H9 (cell line): ENCODE results near the gene ANO2. TPM values are rescaled to one million over a fixed set of nuclear protein-coding genes. Genes with fewer than 3 reads are reported as not detected.

Experiments
- DNase-seq: peaks from one replicate; pipeline ENCODE4 v3.0.0-alpha.2; 2017
- H2AFZ ChIP-seq: one replicate; pipeline ENCODE4 v1.6.1; 2013; ENCODE audit warnings: mild to moderate bottlenecking, low read length, control low read depth, moderate library complexity
- H2AK5ac ChIP-seq: 2 replicates; pipeline ENCODE4 v1.6.1; 2013; ENCODE audit warnings: low read length, control low read depth, mixed read lengths; ENCODE audit not compliant: insufficient read length
- H2BK120ac ChIP-seq: one replicate; pipeline ENCODE4 v1.6.1; 2013; ENCODE audit warnings: low read depth, mild to moderate bottlenecking, low read length, control low read depth, inconsistent platforms; ENCODE audit not compliant: poor library complexity, severe bottlenecking
- H2BK12ac ChIP-seq: 2 replicates; pipeline ENCODE4 v1.6.1; 2013; ENCODE audit warnings: low read length, control low read depth, mixed read lengths, low read depth; ENCODE audit not compliant: insufficient read length
- H2BK15ac ChIP-seq: 2 replicates; pipeline ENCODE4 v1.6.1; 2013; ENCODE audit warnings: low read depth, low read length, control low read depth
- H2BK20ac ChIP-seq: one replicate; pipeline ENCODE4 v1.6.1; 2013; ENCODE audit warnings: low read depth, mild to moderate bottlenecking, low read length, control low read depth, inconsistent platforms; ENCODE audit not compliant: poor library complexity, severe bottlenecking
- H2BK5ac ChIP-seq: 2 replicates; pipeline ENCODE4 v1.6.1; 2013; ENCODE audit warnings: low read length, control low read depth, mixed read lengths; ENCODE audit not compliant: insufficient read length
- H3K14ac ChIP-seq: 2 replicates; pipeline ENCODE4 v1.6.1; 2013; ENCODE audit warnings: low read length, control low read depth; ENCODE audit not compliant: insufficient read depth
- H3K18ac ChIP-seq: 2 replicates; pipeline ENCODE4 v1.6.1; 2013; ENCODE audit warnings: low read depth, mild to moderate bottlenecking, mixed read lengths, low read length, control low read depth; ENCODE audit not compliant: insufficient read length
- H3K23ac ChIP-seq: 2 replicates; pipeline ENCODE4 v1.6.1; 2013; ENCODE audit warnings: low read length, control low read depth, mixed read lengths, low read depth; ENCODE audit not compliant: insufficient read length
- H3K23me2 ChIP-seq: 2 replicates; pipeline ENCODE4 v1.6.1; 2013; ENCODE audit warnings: low read depth, mild to moderate bottlenecking, mixed read lengths, low read length, control low read depth; ENCODE audit not compliant: insufficient read length, poor library complexity, severe bottlenecking
- H3K27ac ChIP-seq: 2 replicates; pipeline ENCODE4 v1.5.1; 2013; ENCODE audit warnings: low read length, control low read depth, mixed read lengths, low read depth; ENCODE audit not compliant: insufficient read length
- H3K27me3 ChIP-seq: 2 replicates; pipeline ENCODE4 v1.6.1; 2013; ENCODE audit warnings: low read length, control low read depth, inconsistent platforms; ENCODE audit not compliant: insufficient read depth
- H3K4ac ChIP-seq: 2 replicates; pipeline ENCODE4 v1.6.1; 2013; ENCODE audit warnings: low read depth, mild to moderate bottlenecking, control low read depth, inconsistent platforms, low read length, moderate library complexity
- H3K4me1 ChIP-seq: 2 replicates; pipeline ENCODE4 v1.6.1; 2013; ENCODE audit warnings: low read length, control low read depth, inconsistent platforms; ENCODE audit not compliant: insufficient read depth
- H3K4me2 ChIP-seq: 2 replicates; pipeline ENCODE4 v1.6.1; 2013; ENCODE audit warnings: low read length, control low read depth, mixed read lengths; ENCODE audit not compliant: insufficient read length, insufficient read depth
- H3K56ac ChIP-seq: 2 replicates; pipeline ENCODE4 v1.6.1; 2013; ENCODE audit warnings: low read depth, mild to moderate bottlenecking, mixed read lengths, low read length, control low read depth; ENCODE audit not compliant: insufficient read length
- H3K79me1 ChIP-seq: 2 replicates; pipeline ENCODE4 v1.6.1; 2013; ENCODE audit warnings: low read depth, mild to moderate bottlenecking, moderate library complexity, low read length, control low read depth, inconsistent platforms; ENCODE audit not compliant: insufficient read depth, poor library complexity, severe bottlenecking
- H3K79me2 ChIP-seq: 2 replicates; pipeline ENCODE4 v1.6.1; 2013; ENCODE audit warnings: low read length, control low read depth, inconsistent platforms; ENCODE audit not compliant: insufficient read depth
- H3K9ac ChIP-seq: 2 replicates; pipeline ENCODE4 v1.6.1; 2013; ENCODE audit warnings: low read length, control low read depth, mixed read lengths; ENCODE audit not compliant: insufficient read length; ENCODE audit errors: extremely low read depth
- H3K9me3 ChIP-seq: one replicate; pipeline ENCODE4 v1.6.1; 2013; ENCODE audit warnings: low read depth, low read length, inconsistent platforms; ENCODE audit not compliant: control insufficient read depth
- H3T11ph ChIP-seq: one replicate; pipeline ENCODE4 v1.6.1; 2013; ENCODE audit warnings: mild to moderate bottlenecking, low read length, control low read depth, inconsistent platforms
- H4K20me1 ChIP-seq: one replicate; pipeline ENCODE4 v1.6.1; 2013; ENCODE audit not compliant: control insufficient read depth, insufficient read length, insufficient read depth
- H4K5ac ChIP-seq: 2 replicates; pipeline ENCODE4 v1.6.1; 2013; ENCODE audit warnings: low read depth, mild to moderate bottlenecking, mixed read lengths, low read length, control low read depth; ENCODE audit not compliant: insufficient read length
- H4K8ac ChIP-seq: replicated peaks from 2 replicates; pipeline ENCODE4 v1.6.1; 2013; ENCODE audit warnings: low read length, control low read depth, mixed read lengths, low read depth; ENCODE audit not compliant: insufficient read length
- H4K91ac ChIP-seq: 2 replicates; pipeline ENCODE4 v1.6.1; 2013; ENCODE audit warnings: low read depth, mild to moderate bottlenecking, moderate library complexity, mixed read lengths, low read length, control low read depth; ENCODE audit not compliant: insufficient read length
- H3K27ac Mint-ChIP-seq, 3 experiments: 2 replicates in 2 of 3; 3 replicates in 1 of 3; pipeline ENCODE4 v1.8.0; 2020 to 2021; ENCODE audit warnings: mixed read lengths in 3 of 3, mild to moderate bottlenecking in 1 of 3, moderate library complexity in 1 of 3
- H3K27me3 Mint-ChIP-seq: 2 replicates; pipeline ENCODE4 v1.8.0; 2021; ENCODE audit warnings: low read depth, mild to moderate bottlenecking, moderate library complexity, mixed read lengths
- H3K36me3 Mint-ChIP-seq, 3 experiments: 2 replicates in 2 of 3; 3 replicates in 1 of 3; pipeline ENCODE4 v1.8.0; 2020 to 2021; ENCODE audit warnings: low read depth in 3 of 3, mixed read lengths in 3 of 3; ENCODE audit not compliant: insufficient read depth in 1 of 3
- H3K4me1 Mint-ChIP-seq, 2 experiments: 2 replicates each; pipeline ENCODE4 v1.8.0; 2020; ENCODE audit warnings: mixed read lengths in 2 of 2
- H3K4me3 Mint-ChIP-seq, 2 experiments: 2 replicates in 1 of 2; 3 replicates in 1 of 2; pipeline ENCODE4 v1.8.0; 2020 to 2021; ENCODE audit warnings: mild to moderate bottlenecking in 2 of 2, mixed read lengths in 2 of 2, moderate library complexity in 1 of 2
- H3K9me3 Mint-ChIP-seq, 2 experiments: 2 replicates in 1 of 2; 3 replicates in 1 of 2; pipeline ENCODE4 v1.8.0; 2020; ENCODE audit warnings: mild to moderate bottlenecking in 2 of 2, mixed read lengths in 2 of 2, moderate library complexity in 1 of 2
- WGBS: extraction: QIAGEN DNeasy Blood & Tissue Kit; methylation state at CpG from one replicate; pipeline ENCODE4 v1.1.7; 2013; ENCODE audit warnings: missing lambda C conversion rate, low lambda C conversion rate, mixed read lengths; ENCODE audit not compliant: insufficient read length; ENCODE audit errors: extremely low coverage; 5-methylcytosine and 5-hydroxymethylcytosine counted together
- total RNA-seq: library from RNA; stranded (reverse); gene quantifications from 2 replicates; pipeline ENCODE4 v1.2.1, GENCODE V29; 2021
- TF ChIP-seq, protein P1 (sequence below): fragments of 200-600 bp; sonication (generic); conservative IDR thresholded peaks from 3 replicates; pipeline ENCODE4 v1.8.0; 2021; ENCODE audit warnings: antibody characterized with exemption, mild to moderate bottlenecking

Gene ANO2
- total RNA-seq, 1 experiment from 2014 or later: 3.8 TPM

DNA sequence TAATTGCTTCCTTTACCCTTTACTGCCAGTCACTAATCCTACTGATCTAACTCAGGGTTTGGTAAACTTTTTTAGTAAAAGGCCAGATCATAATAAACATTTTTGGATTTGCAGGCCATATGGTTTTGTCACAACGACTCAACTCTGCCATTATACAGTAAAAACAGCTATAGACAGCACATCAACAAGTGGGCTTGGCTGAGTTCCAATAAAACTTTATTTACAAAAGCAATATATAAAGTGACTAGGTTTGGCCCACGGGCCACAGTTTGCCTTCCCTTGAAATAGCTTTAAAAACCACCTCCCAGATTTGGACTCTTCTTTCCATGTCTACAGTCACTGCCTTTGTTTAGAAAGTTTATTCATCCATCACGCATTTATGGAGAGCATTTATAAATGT is 366.3 kb downstream of the ANO2 start:
- H2BK20ac ChIP-seq: no peak overlapping the region

More for the DNA sequence above, 366.3 kb downstream of the ANO2 start:
- Histone ChIP-seq H2BK5ac (no peak overlapping the region), H3T11ph (no peak overlapping the region), H3K4me1 (no peaks in the 10 kb centered on the region), H2BK12ac (no peak overlapping the region), H2AFZ (no peak overlapping the region), H3K79me2 (no peaks in the 10 kb centered on the region), H3K18ac (no peak overlapping the region), H4K5ac (no peak overlapping the region), H3K4ac (no peak overlapping the region), H3K27me3 (no peaks in the 10 kb centered on the region), H3K23ac (no peak overlapping the region), H3K9ac (no peak overlapping the region), H3K4me2 (no peak overlapping the region), H3K9me3 (no peaks in the 10 kb centered on the region), H3K56ac (no peak overlapping the region), H2BK15ac (no peak overlapping the region), H4K91ac (no peak overlapping the region), H2BK120ac (no peak overlapping the region), H3K27ac (no peak overlapping the region), H2AK5ac (no peak overlapping the region), H3K14ac (no peak overlapping the region), H4K20me1 (no peaks in the 10 kb centered on the region), H4K8ac (no peak overlapping the region), H3K79me1 (no peaks in the 10 kb centered on the region), H3K23me2 (no peaks in the 10 kb centered on the region)
- peaks cover 18 to 25% of the 10 kb centered on the region in 2 experiments for H3K4me1 Mint-ChIP-seq
- no peaks in the 10 kb centered on the region for H3K36me3 Mint-ChIP-seq
- TF ChIP-seq, protein P1, sequence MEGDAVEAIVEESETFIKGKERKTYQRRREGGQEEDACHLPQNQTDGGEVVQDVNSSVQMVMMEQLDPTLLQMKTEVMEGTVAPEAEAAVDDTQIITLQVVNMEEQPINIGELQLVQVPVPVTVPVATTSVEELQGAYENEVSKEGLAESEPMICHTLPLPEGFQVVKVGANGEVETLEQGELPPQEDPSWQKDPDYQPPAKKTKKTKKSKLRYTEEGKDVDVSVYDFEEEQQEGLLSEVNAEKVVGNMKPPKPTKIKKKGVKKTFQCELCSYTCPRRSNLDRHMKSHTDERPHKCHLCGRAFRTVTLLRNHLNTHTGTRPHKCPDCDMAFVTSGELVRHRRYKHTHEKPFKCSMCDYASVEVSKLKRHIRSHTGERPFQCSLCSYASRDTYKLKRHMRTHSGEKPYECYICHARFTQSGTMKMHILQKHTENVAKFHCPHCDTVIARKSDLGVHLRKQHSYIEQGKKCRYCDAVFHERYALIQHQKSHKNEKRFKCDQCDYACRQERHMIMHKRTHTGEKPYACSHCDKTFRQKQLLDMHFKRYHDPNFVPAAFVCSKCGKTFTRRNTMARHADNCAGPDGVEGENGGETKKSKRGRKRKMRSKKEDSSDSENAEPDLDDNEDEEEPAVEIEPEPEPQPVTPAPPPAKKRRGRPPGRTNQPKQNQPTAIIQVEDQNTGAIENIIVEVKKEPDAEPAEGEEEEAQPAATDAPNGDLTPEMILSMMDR: no peak
- peaks cover 2% of the 10 kb centered on the region; the same call in 1 of the 2 replicates for H3K27me3 Mint-ChIP-seq
- H3K27ac Mint-ChIP-seq: no peak overlapping the region
- H3K9me3 Mint-ChIP-seq: no peaks in the 10 kb centered on the region; a peak in 2 of 5 replicates
- no peak for DNase-seq
- WGBS: no CpG with 5 or more reads among the region's 3 CpGs
- no peak overlapping the region for H3K4me3 Mint-ChIP-seq
